Measurements from ENCODE around the gene USP37. TPM values are rescaled to one million over a fixed set of nuclear protein-coding genes. Genes with fewer than 3 reads are reported as not detected.

USP37 gene
- total RNA-seq, 1 experiment from 2014 or later: 31.0 TPM

GRCh38 chr2:218513676-218514075 is 54.5 kb downstream of the USP37 start:
- Histone ChIP-seq H3K4me3 (ENCODE audit: low read depth, low read length, poor library complexity, severe bottlenecking) (no peak overlapping the region), H3K27ac (ENCODE audit: low read depth, low read length, poor library complexity, severe bottlenecking) (no peak overlapping the region), H3K36me3 (ENCODE audit: insufficient read depth, low read length, poor library complexity, severe bottlenecking) (peaks cover 11% of the 10 kb centered on the region), H3K9me3 (ENCODE audit: low read depth, low read length, poor library complexity, severe bottlenecking) (no peaks in the 10 kb centered on the region), H3K27me3 (replicated peaks; ENCODE audit: insufficient read depth, low read depth, low read length, poor library complexity) (no peaks in the 10 kb centered on the region), H3K4me1 (ENCODE audit: insufficient read depth, low read length, poor library complexity, severe bottlenecking) (peaks cover 3% of the 10 kb centered on the region)
- no peak for TF ChIP-seq EZH2 (IDR thresholded peaks at IDR 0.05; ENCODE audit: borderline replicate concordance, low read depth, low read length, poor library complexity, severe bottlenecking)
- no peak for DNase-seq (ENCODE audit: low spot score)
- intact Hi-C loops (cut with micrococcal nuclease; ENCODE audit: unreplicated experiment): no loop called here
- ChIA-PET CTCF (no interaction called here), POLR2A (ENCODE audit: low non-redundant PET) (no interaction called here)
- BruUV-seq (replicated peaks): no TSS peak

DNA sequence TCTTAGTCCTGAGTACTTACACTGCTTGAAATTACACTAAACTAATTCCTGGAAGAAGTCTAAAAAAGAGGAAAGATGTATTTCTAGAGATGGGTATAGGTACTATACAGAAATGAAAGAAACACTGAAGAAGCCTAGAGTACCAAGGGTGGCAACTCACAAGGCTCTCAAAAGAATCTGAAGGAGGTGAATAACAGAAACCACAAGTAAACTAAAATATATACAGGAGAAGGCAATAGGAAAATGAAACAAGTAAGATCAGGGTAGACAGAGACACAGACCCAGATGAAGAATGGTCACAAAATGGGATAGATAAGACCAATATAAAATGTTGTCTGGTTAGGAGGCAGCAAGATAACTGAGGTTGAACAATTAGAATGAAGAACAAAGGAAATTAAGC is 59.9 kb downstream of the USP37 start:
- ChIA-PET POLR2A (ENCODE audit: low non-redundant PET) (no interaction called here), CTCF (no interaction called here)
- no peak overlapping the region for H3K4me3 ChIP-seq (ENCODE audit: low read depth, low read length, poor library complexity, severe bottlenecking)
- peaks cover 12% of the 10 kb centered on the region for H3K36me3 ChIP-seq (ENCODE audit: insufficient read depth, low read length, poor library complexity, severe bottlenecking)
- DNase-seq (ENCODE audit: low spot score): no peak
- no TSS peak for BruUV-seq (replicated peaks)
- TF ChIP-seq EZH2 (IDR thresholded peaks at IDR 0.05; ENCODE audit: borderline replicate concordance, low read depth, low read length, poor library complexity, severe bottlenecking) (no peak), CTCF (conservative IDR thresholded peaks at IDR 0.05; ENCODE audit: low read depth, low read length) (no peak)
- intact Hi-C loops (cut with micrococcal nuclease; ENCODE audit: unreplicated experiment): no loop called here
- H3K27me3 ChIP-seq (replicated peaks; ENCODE audit: insufficient read depth, low read depth, low read length, poor library complexity): no peaks in the 10 kb centered on the region
- H3K27ac ChIP-seq (ENCODE audit: low read depth, low read length, poor library complexity, severe bottlenecking): no peak overlapping the region
- H3K9me3 ChIP-seq (ENCODE audit: low read depth, low read length, poor library complexity, severe bottlenecking): no peaks in the 10 kb centered on the region
- H3K4me1 ChIP-seq (ENCODE audit: insufficient read depth, low read length, poor library complexity, severe bottlenecking): peaks cover 3% of the 10 kb centered on the region

- Histone ChIP-seq H3K36me3 (ENCODE audit: insufficient read depth, low read length, poor library complexity, severe bottlenecking) (peaks cover 12% of the 10 kb centered on the region), H3K4me1 (ENCODE audit: insufficient read depth, low read length, poor library complexity, severe bottlenecking) (peaks cover 19% of the 10 kb centered on the region), H3K4me3 (ENCODE audit: low read depth, low read length, poor library complexity, severe bottlenecking) (no peak overlapping the region), H3K27ac (ENCODE audit: low read depth, low read length, poor library complexity, severe bottlenecking) (peak overlapping the region; percentile 51), H3K9me3 (ENCODE audit: low read depth, low read length, poor library complexity, severe bottlenecking) (no peaks in the 10 kb centered on the region), H3K27me3 (replicated peaks; ENCODE audit: insufficient read depth, low read depth, low read length, poor library complexity) (no peaks in the 10 kb centered on the region)
- peak; percentile 83 for DNase-seq (ENCODE audit: low spot score)
- CTCF ChIA-PET: no interaction called here
- POLR2A ChIA-PET (ENCODE audit: low non-redundant PET): no interaction called here
- BruUV-seq (replicated peaks): no TSS peak
- no peak for TF ChIP-seq CTCF (conservative IDR thresholded peaks at IDR 0.05; ENCODE audit: low read depth, low read length)
- no peak for TF ChIP-seq EZH2 (IDR thresholded peaks at IDR 0.05; ENCODE audit: borderline replicate concordance, low read depth, low read length, poor library complexity, severe bottlenecking)
- intact Hi-C loops (cut with micrococcal nuclease; ENCODE audit: unreplicated experiment): no loop called here
Measured at GRCh38 chr2:218505754-218506371, 62.3 kb downstream of the USP37 start.

DNA sequence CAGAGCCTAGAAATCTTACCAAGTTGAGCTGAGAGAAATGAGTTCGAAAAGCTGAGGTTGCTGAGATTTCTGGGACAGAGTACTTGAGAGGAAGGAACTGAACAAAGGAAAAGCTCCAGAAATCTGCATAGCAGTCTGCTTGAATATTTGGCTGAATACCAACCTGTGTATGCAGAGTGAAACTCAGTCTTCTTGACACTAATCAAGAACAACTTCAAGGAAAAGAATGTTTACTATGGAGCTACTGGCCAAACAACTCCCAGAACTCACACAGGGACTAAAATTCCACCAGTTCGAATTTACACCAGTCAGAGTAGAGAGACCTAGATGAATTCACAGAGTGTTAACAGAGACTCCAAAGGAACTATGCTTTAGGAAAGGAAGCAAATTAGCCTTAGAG is 66.5 kb downstream of the USP37 start:
- no peaks in the 10 kb centered on the region for H3K9me3 ChIP-seq (ENCODE audit: low read depth, low read length, poor library complexity, severe bottlenecking)
- intact Hi-C loops (cut with micrococcal nuclease; ENCODE audit: unreplicated experiment): no loop called here
- peak; percentile 54 for DNase-seq (ENCODE audit: low spot score)
- H3K27ac ChIP-seq (ENCODE audit: low read depth, low read length, poor library complexity, severe bottlenecking): peak overlapping the region; percentile 61
- peaks cover 19% of the 10 kb centered on the region for H3K4me1 ChIP-seq (ENCODE audit: insufficient read depth, low read length, poor library complexity, severe bottlenecking)
- no TSS peak for BruUV-seq (replicated peaks)
- peaks cover 17% of the 10 kb centered on the region for H3K36me3 ChIP-seq (ENCODE audit: insufficient read depth, low read length, poor library complexity, severe bottlenecking)
- no peaks in the 10 kb centered on the region for H3K27me3 ChIP-seq (replicated peaks; ENCODE audit: insufficient read depth, low read depth, low read length, poor library complexity)
- no peak overlapping the region for H3K4me3 ChIP-seq (ENCODE audit: low read depth, low read length, poor library complexity, severe bottlenecking)
- TF ChIP-seq EZH2 (IDR thresholded peaks at IDR 0.05; ENCODE audit: borderline replicate concordance, low read depth, low read length, poor library complexity, severe bottlenecking) (no peak), CTCF (conservative IDR thresholded peaks at IDR 0.05; ENCODE audit: low read depth, low read length) (no peak)
- CTCF ChIA-PET: no interaction called here
- POLR2A ChIA-PET (ENCODE audit: low non-redundant PET): interaction anchor here (0.6 kb wide), 2 partner anchors 13 to 105 kb away, joined by 3 to 5 read pairs; no protein-coding TSS in a partner anchor

Measured in A673 (cell line).